GM21737 (cell line): ENCODE measurements around the gene GJA3.

Experiments
- ATAC-seq: cut with Tn5 transposase; IDR thresholded peaks from one replicate; pipeline ENCODE4 v1.9.1; 2021; ENCODE audit warnings: mild to moderate bottlenecking, moderate library complexity; ENCODE audit not compliant: unreplicated experiment

GJA3 gene

DNA sequence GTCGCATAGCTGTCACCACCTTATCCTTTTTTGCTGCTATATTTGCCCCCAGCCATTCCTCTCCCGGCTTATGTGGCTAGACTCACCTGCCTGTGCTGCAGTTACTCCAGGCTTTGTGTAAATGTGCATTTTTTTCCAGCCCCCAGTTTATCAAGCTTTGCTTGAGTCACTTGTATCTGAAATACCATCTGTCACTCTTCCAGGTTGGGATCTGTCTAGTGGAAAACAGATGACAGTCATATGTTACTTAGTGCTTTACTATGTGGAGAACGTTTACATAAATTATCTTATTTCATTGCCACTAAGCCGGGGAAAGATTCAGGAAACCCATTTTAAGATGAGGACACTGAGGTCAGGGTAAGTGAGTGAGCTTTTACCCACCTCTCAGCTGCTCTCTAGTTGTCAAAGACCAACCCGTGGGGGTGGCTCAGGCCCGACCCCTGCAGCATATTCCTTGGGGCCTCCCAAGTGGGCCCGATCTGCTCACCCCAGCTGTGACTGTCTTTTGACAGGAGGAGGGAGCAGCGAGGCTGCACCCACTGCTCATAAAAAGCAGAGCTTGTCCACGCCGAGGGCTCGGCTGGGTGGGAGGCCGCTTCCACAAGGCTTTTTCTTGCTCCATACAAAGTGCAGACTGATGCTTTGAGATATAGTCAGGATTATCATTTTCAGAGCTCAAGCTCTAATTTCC is 24.7 kb upstream of the GJA3 start:
- no peak for ATAC-seq

DNA sequence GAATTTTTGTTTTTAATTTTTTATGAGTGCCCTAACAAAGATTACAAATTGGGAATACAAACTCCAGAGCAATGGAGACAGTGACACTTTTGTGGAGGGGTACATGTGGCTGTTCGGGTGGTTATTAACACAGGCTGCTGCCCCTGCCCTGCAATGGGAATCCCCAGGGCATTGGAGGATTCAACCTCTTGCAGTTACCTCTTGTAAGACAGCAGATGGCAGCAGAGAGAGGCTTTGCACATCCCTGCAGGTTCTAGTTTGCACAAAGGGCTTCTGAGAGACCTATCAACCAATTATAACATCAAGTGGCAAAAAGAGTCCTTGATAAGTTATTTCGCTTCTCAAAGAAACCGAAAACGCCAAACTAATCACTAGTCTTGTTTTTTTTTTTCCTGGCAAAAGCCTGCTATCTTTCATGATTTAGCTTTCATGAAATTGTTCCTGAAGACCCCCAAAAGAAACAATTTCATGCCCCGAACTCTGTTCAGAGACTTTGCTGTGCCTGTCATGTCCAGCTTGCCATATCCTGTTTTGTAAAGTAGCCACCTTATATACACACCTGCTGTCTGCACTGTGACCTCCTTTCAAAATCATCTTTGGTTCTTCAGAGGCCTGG is 21.5 kb upstream of the GJA3 start:
- ATAC-seq: peak; percentile 77

DNA sequence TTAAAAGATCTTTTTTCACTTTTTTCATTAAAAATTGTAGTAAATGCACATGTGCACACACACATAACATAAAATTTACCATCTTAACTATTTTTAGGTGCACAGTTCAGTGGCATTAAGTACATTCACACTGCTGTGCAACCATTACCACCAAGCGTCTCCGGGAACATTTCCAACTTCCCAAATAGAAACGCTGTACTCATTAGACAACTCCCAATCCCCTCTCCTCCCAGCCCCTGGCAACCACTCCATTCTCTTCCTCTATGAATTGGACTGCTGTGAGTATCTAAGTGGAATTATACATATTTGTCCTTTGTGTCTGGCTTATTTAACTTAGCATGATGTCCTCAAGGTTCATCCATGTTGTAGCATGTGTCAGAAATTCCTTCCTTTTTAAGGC is 20.3 kb upstream of the GJA3 start:
- no peak for ATAC-seq

DNA sequence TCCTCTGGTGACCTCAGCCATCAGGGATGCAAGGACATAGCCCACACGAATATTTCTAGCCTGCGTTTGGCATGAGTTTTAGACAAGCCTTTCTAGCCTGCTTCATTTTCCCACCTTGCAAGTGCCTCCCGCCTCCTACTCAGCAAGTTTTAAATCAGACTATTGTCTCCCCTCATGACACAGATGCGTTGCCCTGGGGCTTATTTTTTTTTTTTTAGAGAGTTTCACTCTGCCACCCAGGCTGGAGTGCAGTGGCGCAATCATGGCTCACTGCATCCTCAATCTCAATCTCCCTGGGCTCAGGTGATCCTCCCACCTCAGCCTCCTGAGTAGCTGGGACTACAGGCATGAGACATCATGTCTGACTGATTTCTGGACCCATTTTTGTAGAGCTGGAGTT is 17.3 kb upstream of the GJA3 start:
- ATAC-seq: no peak

DNA sequence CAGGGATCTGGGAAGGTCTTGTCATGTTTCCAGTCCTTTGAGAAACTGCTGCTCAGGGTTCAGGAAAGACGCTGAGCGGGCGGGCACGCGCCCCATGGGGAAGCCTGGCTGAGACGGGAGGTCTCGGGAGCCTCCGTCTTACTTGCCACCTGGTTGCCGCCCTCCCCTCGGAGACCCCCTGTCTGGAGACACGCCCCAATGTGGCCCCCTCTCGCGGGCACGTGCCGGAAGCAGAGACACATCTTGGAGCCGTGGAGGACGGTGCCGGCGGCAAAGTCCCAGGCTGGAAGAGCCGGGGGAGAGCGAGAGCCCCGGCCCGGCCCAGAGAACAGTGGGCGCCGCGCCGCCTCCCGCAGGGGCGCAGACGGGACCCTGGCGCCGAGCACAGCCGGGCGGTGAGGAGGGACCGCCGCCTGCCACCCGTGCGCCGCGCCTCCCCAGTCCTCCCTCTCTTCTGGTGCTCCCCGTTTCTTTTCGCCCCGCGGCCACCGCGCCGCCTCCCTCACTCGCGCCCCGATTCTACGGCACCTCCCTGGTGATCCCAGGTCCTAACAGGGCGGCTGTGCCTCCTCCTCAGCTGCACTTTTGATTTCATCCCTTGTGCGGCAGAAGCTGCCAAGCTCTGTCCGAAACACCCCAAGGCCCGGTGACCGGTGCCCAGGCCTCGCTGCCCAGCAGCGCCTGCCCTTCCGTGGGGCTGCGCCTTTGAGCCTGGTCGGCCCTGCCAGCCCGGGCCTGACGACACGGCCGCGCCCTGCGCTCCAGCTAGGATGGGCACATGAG is 16.4 kb upstream of the GJA3 start:
- ATAC-seq: no peak

DNA sequence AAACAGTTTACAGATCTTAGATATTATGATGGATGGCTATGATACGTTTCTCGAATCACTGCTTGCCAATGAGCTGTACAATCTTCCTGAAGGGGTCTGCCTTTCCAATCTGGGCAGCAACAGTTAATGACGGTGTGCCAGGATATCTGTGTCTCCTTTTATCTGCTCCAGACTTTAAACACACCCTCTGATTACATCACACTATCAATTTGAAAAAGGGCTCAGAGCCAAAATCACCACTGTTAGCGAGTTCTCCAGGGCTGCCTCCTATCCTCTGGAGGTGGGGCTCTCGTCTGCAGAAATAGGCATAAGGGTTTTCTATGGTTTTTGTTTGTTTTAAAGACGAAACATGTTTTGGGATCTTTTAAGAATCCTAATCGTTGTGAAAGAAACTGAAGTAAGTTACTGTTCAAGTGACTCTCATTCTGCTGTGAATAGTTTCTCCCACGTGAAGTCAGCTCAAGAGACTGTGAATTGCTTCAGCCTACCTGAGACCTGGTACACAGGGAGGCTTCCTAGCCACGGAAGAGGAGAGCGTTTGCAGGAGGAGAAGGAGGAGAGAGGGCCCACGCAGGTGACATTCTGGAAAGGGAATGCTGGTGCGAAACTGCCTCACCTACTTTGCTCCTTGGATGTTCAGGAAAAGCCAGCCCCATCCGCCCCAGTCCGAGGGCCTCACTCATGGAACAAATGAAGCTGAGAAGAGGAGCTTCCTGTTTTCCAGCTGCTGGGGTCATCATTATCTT is 15.2 kb upstream of the GJA3 start:
- no peak for ATAC-seq

DNA sequence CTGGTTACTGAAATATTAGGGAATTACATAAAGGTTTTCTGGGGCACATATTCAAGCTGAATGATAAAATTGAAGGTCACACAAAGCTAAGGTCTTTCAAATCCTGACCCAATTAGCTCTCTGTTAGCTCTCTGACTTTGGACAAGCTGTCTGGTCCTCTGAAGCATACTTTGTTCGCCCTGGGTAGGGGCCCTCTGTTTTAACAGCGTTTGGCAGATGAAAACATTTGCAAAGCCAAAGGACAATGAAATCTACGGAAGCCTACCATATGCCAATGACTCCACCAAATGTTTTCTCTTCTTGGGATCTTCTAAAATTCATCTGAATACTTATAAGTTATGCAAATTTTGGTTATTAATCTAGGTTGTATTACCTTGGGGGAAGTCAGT is 14.5 kb upstream of the GJA3 start:
- no peak for ATAC-seq

DNA sequence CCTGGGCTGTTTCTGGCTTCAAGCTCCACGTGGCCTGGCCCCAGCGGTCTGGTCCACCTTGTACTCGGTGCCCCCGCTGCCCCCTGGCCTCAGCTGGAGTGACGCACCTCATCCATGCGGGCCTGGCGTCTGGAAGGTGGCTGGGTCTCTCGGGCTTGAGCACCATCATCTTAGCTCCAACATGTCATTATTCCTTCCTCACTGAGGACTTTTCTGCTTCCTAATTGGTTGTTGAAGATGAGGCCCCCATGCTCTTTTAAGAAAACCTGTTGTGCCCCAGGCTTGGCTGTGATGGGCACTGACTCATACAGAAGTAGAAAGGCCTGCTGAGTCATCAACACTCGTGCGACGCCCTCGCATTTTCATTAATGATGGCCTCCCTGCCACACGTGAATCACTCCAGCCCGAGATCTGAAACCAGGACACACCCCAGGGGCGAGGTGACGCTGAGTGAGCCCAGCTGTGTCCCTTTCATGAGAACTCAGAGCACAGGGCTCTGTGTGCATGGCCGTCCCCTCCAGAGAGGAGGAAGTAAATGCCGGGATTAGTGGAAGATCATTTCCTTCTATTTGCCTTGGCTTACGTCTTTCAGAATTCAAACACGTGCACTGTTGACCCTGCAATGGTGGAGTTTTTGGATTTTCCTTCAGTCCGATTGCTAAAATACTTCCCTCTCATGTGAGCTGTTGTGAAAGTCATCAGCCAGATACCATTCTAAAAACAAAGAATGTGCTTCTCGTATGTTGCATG is 14.0 kb upstream of the GJA3 start:
- ATAC-seq: peak; percentile 95

DNA sequence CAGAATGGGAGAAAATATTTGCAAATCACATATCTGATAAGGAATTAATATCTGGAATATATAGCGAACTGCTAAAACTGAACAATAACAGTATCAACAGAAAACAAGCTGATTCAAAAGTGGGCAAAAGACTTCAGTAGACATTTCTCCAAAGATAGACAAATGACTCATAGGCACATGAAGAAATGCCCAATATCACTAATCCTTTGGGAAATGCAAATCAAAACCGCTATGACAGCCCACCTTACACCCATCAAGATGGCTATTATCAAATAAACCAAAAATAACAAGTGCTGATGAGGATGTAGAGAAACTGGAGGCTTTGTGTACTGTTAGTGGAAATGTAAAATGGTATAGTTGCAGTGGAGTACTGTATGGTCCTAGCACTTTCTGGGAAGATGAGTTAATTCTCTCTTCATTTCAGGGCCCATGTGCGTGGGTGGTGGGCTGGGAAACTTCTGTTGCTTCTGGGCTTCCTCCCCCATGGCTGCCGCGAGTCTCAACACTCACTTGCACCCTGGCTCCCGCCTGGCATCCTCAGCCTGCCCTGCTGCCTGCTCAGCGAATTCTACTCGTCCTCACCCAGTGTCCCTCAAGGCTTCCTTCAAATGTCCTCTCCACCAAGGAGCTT is 12.4 kb upstream of the GJA3 start:
- ATAC-seq: no peak

DNA sequence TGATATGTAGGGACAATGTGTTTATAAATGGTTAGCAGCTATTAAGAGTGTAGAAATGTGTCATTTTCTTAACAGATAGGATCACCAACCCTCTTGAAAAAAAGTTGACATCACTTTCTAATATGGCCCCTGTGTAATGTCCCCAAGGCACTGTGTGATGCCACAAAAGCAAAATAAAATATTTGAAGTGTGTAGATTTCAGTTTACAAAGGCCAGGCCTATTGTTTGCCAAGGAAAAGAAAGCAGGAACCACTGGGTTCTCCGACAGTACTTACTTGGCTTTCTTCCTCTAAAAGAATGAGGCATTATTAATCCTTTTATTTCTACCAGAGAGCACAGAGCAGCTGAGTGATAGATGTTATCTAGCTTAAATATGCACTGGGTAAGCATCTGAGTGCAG is 10.5 kb upstream of the GJA3 start:
- ATAC-seq: no peak

DNA sequence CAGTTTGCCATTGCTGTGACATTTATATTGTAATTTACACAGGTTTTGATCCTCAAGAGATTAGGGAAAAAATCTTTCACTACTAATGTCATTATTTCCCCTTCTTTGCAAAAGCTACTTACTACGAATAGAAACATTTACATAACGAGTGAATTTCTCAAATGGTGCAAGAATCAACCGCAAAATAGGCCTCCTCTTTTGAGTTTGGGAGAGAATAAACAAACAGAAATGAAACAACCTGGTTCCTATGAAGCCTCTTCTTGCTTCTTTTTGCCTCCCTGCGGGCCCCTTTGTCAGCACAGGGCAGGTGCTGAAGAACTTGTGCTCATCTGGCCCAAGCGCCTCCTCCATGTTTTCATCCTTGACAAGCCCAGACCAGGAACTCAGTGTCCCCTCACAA is 10.1 kb upstream of the GJA3 start:
- ATAC-seq: no peak

DNA sequence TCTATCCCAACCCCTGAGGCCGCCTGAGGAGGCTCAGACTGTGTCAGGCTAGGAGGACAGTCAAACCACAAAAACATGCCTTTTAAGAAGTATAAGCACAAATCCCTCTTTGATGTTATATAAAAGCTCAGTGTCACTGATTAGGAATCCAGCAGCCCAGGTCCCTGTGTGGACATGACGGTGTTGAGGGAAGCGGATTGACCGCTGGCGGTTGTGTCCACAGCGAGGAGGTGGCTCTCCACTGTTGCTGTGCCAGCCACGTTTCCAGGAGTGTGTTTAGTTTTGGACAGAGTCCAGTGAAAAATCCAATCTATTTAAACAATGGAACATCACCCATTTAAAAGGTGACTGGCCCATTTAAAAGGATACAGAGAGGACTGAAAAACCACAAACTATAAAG is 7.5 kb upstream of the GJA3 start:
- ATAC-seq: no peak

DNA sequence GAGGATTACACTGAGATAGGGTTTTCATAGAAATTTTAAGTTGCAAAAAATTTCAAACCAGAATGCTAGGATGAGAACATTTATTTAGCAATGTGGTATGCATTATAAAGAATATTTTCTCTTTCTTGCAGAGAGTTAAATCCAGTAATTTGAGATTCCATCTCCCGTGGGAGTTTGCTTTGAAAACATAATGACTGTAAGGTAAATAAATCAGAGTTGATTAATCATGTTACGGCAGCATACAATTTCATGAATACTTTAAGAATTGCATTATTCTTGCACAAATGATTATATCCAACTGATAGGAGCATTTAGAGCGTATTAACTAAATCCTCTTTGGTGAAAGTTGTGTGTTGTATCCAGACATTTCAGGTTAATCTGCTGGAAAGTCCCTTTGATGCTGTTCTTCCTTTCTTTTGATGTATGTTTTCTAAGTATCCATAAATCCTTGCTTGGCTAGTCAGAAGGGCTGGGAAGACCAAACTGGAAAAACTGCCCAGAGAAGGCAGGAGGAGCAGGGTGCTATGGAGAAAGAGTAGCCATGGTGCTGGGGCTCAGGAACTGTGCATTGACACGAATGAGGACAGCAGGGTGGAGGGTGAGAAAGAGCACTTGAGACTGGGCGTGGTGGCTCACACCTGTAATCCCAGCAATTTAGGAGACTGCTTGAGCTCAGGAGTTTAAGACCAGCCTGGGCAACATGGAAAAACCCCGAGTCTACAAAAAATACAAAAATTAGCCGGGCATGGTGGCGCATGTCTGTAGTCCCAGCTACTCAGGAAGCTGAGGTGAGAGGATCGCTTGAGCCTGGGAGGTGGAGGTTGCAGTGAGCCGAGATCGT is 4.8 kb upstream of the GJA3 start:
- ATAC-seq: no peak

DNA sequence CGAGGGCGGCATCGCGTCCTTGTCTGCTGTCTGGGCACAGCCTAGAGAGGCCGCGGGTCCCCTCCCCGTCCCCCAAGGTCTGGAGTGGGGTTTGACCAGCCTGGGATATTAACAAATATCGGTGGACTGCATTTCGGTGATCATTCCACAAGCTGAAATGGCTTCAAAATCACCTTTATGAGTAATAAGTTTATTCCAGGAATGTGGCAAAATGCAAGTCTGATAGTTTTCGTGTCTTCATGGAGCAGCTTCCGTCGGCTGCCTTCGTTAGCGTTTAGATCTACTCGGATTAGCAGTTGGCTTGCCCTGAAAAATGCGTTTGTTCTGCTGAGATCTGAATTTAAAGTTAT is 1.1 kb upstream of the GJA3 start:
- ATAC-seq: no peak

DNA sequence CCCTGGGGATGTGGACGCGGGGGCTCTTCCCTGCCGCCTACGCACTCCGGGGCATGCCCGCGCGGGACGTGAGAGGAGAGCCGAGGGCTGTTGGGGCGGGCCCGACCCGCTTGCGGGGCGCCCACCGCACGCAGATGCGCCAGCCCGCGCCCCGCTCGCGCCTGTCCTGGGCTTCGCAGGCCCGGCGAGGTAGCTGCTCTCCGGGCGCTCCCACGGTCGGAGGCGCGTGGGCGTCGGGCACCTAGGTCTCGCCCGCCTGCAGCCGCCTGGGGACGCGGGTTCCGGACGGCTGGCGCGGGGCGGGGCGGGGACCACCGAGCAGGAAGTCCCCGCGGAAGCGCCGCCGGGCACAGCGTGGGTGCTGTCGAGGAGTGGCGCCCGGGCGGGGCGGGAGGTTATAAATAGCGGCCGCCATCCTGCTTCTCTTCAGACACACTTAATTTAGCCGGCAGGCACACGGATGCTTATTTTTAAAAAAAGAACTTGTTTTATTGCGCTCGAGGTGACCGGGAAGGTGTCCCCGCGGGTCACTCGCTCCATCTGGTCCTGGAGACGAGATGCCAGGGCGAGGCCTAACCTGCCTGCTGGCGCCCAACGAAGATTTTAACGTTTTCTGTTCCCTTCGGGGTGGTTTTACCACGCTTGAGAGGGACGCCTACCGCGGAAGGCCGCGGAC is 561 bp upstream of the GJA3 start:
- peak; percentile 46 for ATAC-seq

DNA sequence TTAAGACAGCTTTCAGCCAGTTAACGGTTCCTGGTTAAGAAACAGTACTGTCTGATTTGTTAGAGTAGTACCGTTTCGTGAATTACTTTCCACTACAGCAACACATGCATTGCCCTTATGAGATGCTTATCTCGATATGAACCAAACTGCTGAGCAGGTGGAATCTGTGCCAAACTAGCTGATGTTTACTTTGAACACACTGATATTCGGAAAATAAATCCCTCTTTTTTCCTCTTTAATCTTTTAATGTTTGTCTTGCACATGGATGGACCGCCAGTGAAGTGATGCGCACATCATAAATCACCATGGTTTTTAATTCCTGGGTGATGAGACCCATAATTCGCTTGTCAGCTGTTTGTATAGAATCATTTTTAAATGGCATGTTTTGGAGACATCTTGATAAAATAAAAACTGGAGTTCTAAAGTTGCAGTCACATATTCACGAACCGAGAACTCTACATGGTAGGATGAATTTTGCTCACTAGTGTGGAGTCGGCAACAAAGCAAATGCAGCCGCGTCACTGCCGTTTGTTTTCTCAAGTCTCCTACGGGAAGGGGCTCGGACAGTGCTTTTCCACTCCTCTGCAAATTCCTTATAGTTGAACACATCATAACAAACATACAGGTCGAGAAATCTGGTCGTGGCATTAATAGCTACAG is 1.1 kb downstream of the GJA3 start:
- ATAC-seq: no peak

DNA sequence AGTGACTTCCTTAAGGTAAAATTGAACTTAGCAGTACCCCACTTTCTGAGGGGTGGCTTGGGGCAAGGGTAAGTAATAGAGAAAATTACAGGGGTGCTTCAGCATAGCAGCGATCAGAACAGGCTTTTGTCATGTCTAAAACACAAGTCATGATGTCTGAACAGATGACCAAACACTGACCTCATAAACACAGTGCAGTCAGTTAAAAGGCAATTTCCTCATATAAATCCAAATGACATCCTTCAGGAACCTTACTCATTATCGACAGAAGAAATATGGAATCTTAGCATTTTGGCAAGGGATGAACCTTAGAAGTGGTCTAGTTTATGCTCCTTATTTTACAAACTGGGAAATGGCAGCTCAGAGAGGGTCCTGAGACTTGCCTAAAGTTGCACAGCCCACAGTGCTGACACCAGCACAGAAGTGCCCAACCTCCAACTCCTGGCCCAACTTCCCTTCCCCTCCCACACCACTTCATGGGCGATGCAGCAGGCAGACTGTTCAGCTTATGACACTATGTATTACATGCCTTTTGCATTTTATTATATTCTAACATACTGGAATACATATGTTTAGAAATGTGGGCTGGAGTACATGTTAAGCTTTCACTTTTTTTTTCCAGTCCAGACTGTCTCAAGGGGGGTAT is 3.6 kb downstream of the GJA3 start:
- ATAC-seq: no peak

DNA sequence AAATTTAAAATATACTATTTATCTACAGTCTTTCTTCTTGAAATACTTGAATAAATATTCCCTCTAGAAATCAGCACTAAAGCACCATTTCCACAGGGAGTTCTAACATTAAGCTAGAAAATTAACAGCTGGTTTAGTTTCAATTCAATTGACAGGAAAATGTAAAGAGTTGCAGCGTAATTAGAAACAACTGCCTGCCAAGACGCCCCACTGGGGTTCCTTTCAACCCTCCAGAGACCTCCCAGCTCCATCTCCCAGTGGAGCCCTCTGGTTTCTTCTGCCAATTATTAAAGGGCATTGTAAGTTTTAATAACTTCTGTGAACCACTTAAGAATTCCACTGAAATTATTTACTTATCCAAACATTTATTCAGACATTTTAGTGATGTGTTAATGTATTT is 4.2 kb downstream of the GJA3 start:
- no peak for ATAC-seq
